CD14-positive monocyte (primary cell): ENCODE measurements around the gene ISCA2. TPM values are rescaled to one million over a fixed set of nuclear protein-coding genes. Genes with fewer than 3 reads are reported as not detected.

Experiments
- DNase-seq, 3 donors: peaks; one replicate each; pipeline ENCODE4 v3.0.0-alpha.2; 2011 to 2022
- H2AFZ ChIP-seq: 2 replicates; pipeline ENCODE4 v1.6.0; 2012; ENCODE audit warnings: mild to moderate bottlenecking, low read depth, low read length, inconsistent platforms; ENCODE audit not compliant: insufficient read depth, poor library complexity, severe bottlenecking
- H3K27ac ChIP-seq, 2 donors: 1 replicate in 1 of 2; 2 replicates in 1 of 2; pipeline ENCODE4 v1.5.1; 2012 to 2013; ENCODE audit warnings: low read length in 2 of 2, control low read depth in 1 of 2, inconsistent platforms in 1 of 2, low read depth in 1 of 2, mild to moderate bottlenecking in 1 of 2
- H3K27me3 ChIP-seq, 2 donors: one replicate each; pipeline versions ENCODE4 v1.6.0 to v1.6.1; 2011 to 2013; ENCODE audit warnings: low read length in 2 of 2; ENCODE audit not compliant: control insufficient read depth in 2 of 2, insufficient read depth in 2 of 2
- H3K36me3 ChIP-seq, 2 donors: replicated peaks in 1 of 2; 1 replicate in 1 of 2; 2 replicates in 1 of 2; pipeline versions ENCODE4 v1.5.1 to v1.6.1; 2012 to 2013; ENCODE audit warnings: low read length in 2 of 2, control low read depth in 1 of 2, inconsistent platforms in 1 of 2, mild to moderate bottlenecking in 1 of 2; ENCODE audit not compliant: insufficient read depth in 2 of 2, control insufficient read depth in 1 of 2
- H3K4me1 ChIP-seq, 2 donors: 1 replicate in 1 of 2; 2 replicates in 1 of 2; pipeline versions ENCODE4 v1.5.1 to v1.6.1; 2012 to 2013; ENCODE audit warnings: low read length in 2 of 2, control low read depth in 1 of 2, inconsistent platforms in 1 of 2, mild to moderate bottlenecking in 1 of 2, moderate library complexity in 1 of 2; ENCODE audit not compliant: insufficient read depth in 2 of 2, control insufficient read depth in 1 of 2
- H3K4me2 ChIP-seq: replicated peaks from 2 replicates; pipeline ENCODE3; 2012; ENCODE audit warnings: low read length, moderate library complexity, mild to moderate bottlenecking; ENCODE audit not compliant: poor library complexity, severe bottlenecking; ENCODE audit errors: extremely low read depth
- H3K4me3 ChIP-seq, 3 experiments: fragments of 200-600 bp in 1 of 3; sonication (generic) in 1 of 3; replicated peaks in 1 of 3; 1 replicate in 2 of 3; 2 replicates in 1 of 3; pipeline ENCODE4 v1.5.1; 2011 to 2013; ENCODE audit warnings: low read length in 3 of 3, mild to moderate bottlenecking in 3 of 3, control low read depth in 2 of 3, low read depth in 2 of 3, inconsistent platforms in 1 of 3, moderate library complexity in 1 of 3
- H3K79me2 ChIP-seq: 2 replicates; pipeline ENCODE4 v1.6.0; 2012; ENCODE audit warnings: mild to moderate bottlenecking, control low read depth, inconsistent platforms, low read length, moderate library complexity; ENCODE audit not compliant: insufficient read depth
- H3K9ac ChIP-seq: 2 replicates; pipeline ENCODE4 v1.6.0; 2017; ENCODE audit warnings: low read length, mild to moderate bottlenecking; ENCODE audit not compliant: insufficient read depth, poor library complexity, severe bottlenecking
- H3K9me3 ChIP-seq, 2 donors: replicated peaks in 1 of 2; 1 replicate in 1 of 2; 2 replicates in 1 of 2; pipeline versions ENCODE4 v1.5.1 to v1.6.1; 2012 to 2013; ENCODE audit warnings: low read length in 2 of 2, control low read depth in 1 of 2; ENCODE audit not compliant: control insufficient read depth in 1 of 2, insufficient read depth in 1 of 2
- H4K20me1 ChIP-seq: 2 replicates; pipeline ENCODE4 v1.6.0; 2012; ENCODE audit warnings: mild to moderate bottlenecking, low read length, control low read depth, moderate library complexity; ENCODE audit not compliant: insufficient read depth
- H3K27ac Mint-ChIP-seq, 7 donors: one replicate each; pipeline ENCODE4 v1.8.0; 2020; ENCODE audit warnings: mild to moderate bottlenecking in 7 of 7, mixed read lengths in 7 of 7, moderate library complexity in 6 of 7, inconsistent platforms in 2 of 7
- H3K27me3 Mint-ChIP-seq, 3 donors: one replicate each; pipeline ENCODE4 v1.8.0; 2021 to 2022; ENCODE audit warnings: low read depth in 3 of 3, mild to moderate bottlenecking in 3 of 3, mixed read lengths in 3 of 3, moderate library complexity in 3 of 3, inconsistent platforms in 1 of 3
- H3K36me3 Mint-ChIP-seq, 2 donors: one replicate each; pipeline ENCODE4 v1.8.0; 2020; ENCODE audit warnings: mixed read lengths in 2 of 2, inconsistent platforms in 1 of 2, mild to moderate bottlenecking in 1 of 2
- H3K4me1 Mint-ChIP-seq: one replicate; pipeline ENCODE4 v1.8.0; 2020; ENCODE audit warnings: mild to moderate bottlenecking, mixed read lengths
- H3K4me3 Mint-ChIP-seq, 2 donors: one replicate each; pipeline ENCODE4 v1.8.0; 2020; ENCODE audit warnings: mild to moderate bottlenecking in 2 of 2, mixed read lengths in 2 of 2, moderate library complexity in 1 of 2
- H3K9me3 Mint-ChIP-seq, 7 donors: one replicate each; pipeline ENCODE4 v1.8.0; 2020 to 2022; ENCODE audit warnings: mixed read lengths in 7 of 7, mild to moderate bottlenecking in 6 of 7, moderate library complexity in 6 of 7, inconsistent platforms in 2 of 7
- WGBS: methylation state at CpG from one replicate; pipeline ENCODE4 v1.1.5; 2013; ENCODE audit warnings: missing lambda C conversion rate; ENCODE audit not compliant: insufficient coverage; 5-methylcytosine and 5-hydroxymethylcytosine counted together
- intact Hi-C, 2 donors: fragments of 100-400 bp; cut with micrococcal nuclease; formaldehyde crosslinking; loops; one replicate each; pipeline versions ENCODE4 v1.15.0 to v1.15.1; 2023
- polyA plus RNA-seq, 3 donors: library from polyadenylated mRNA; depleted of rRNA in 1 of 3; unstranded in 2 of 3; stranded (reverse) in 1 of 3; fragments of 300-500 nt in 2 of 3; fragments of >200 nt in 1 of 3; fragmentation: Illumina TruSeq in 2 of 3; gene quantifications; 1 replicate in 2 of 3; 2 replicates in 1 of 3; pipeline ENCODE4 v1.2.3, GENCODE V29; 2012 to 2021
- TF ChIP-seq, protein P1 (sequence below): fragments of 200-600 bp; IDR thresholded peaks from one replicate; pipeline ENCODE4 v1.8.0; 2022; ENCODE audit warnings: antibody characterized with exemption, mild to moderate bottlenecking

ISCA2 gene
- polyA plus RNA-seq, 3 donors = 6.1 to 61.7 (median 55.9) TPM

DNA sequence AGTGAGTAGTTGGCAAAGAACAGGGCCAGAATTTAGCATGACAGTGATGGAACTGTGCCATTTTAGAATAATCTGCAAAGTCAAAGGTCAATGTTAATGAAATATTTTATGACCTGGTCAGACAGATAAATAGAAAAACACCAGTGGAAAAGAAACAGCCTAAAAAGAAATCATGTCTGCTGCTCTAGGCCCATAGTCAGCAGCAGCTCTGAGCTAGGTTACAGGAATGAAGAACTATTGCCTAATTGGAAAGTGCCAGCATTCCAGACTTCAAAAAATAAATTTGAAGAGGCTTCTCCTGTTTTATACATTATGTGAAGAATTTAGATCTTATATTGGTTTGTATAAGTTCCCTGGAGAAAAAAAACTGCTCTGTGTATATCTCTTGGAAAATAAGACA lies 10.2 kb upstream of the ISCA2 start:
- Histone ChIP-seq H3K4me1 (peaks cover 20 to 31% of the 10 kb centered on the region in 2 donors), H3K4me2 (no peak overlapping the region), H3K4me3 (no peak overlapping the region), H3K27me3 (no peaks in the 10 kb centered on the region), H3K36me3 (peaks cover 75 to 81% of the 10 kb centered on the region in 2 donors), H3K9me3 (no peaks in the 10 kb centered on the region), H2AFZ (no peak overlapping the region), H3K9ac (no peak overlapping the region), H4K20me1 (peaks cover 94% of the 10 kb centered on the region), H3K27ac (no peak overlapping the region), H3K79me2 (peaks cover 27% of the 10 kb centered on the region)
- H3K27me3 Mint-ChIP-seq = peaks cover 0 to 1% (median 0%) of the 10 kb centered on the region in 3 donors
- H3K4me1 Mint-ChIP-seq = peaks cover 30% of the 10 kb centered on the region
- H3K4me3 Mint-ChIP-seq = no peak overlapping the region
- TF ChIP-seq, protein P1, sequence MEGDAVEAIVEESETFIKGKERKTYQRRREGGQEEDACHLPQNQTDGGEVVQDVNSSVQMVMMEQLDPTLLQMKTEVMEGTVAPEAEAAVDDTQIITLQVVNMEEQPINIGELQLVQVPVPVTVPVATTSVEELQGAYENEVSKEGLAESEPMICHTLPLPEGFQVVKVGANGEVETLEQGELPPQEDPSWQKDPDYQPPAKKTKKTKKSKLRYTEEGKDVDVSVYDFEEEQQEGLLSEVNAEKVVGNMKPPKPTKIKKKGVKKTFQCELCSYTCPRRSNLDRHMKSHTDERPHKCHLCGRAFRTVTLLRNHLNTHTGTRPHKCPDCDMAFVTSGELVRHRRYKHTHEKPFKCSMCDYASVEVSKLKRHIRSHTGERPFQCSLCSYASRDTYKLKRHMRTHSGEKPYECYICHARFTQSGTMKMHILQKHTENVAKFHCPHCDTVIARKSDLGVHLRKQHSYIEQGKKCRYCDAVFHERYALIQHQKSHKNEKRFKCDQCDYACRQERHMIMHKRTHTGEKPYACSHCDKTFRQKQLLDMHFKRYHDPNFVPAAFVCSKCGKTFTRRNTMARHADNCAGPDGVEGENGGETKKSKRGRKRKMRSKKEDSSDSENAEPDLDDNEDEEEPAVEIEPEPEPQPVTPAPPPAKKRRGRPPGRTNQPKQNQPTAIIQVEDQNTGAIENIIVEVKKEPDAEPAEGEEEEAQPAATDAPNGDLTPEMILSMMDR = no peak
- intact Hi-C loops = no loop called here
- no peaks in the 10 kb centered on the region for H3K9me3 Mint-ChIP-seq
- no peak overlapping the region for H3K27ac Mint-ChIP-seq
- DNase-seq = no peak
- peaks cover 87 to 89% of the 10 kb centered on the region in 2 donors for H3K36me3 Mint-ChIP-seq

GRCh38 chr14:74486164-74486563 lies 7.4 kb upstream of the ISCA2 start:
- peaks cover 0 to 1% (median 0%) of the 10 kb centered on the region in 3 donors for H3K27me3 Mint-ChIP-seq
- Histone ChIP-seq H3K27ac (no peak overlapping the region), H3K4me3 (no peak overlapping the region), H3K27me3 (no peaks in the 10 kb centered on the region), H3K4me1 (peaks cover 41 to 59% of the 10 kb centered on the region in 2 donors), H3K36me3 (peaks cover 47 to 53% of the 10 kb centered on the region in 2 donors), H3K9me3 (no peaks in the 10 kb centered on the region), H4K20me1 (peaks cover 94% of the 10 kb centered on the region), H3K4me2 (no peak overlapping the region), H3K9ac (no peak overlapping the region), H3K79me2 (peaks cover 46% of the 10 kb centered on the region), H2AFZ (no peak overlapping the region)
- H3K9me3 Mint-ChIP-seq = no peaks in the 10 kb centered on the region
- DNase-seq = no peak
- peaks cover 60 to 61% of the 10 kb centered on the region in 2 donors for H3K36me3 Mint-ChIP-seq
- WGBS = no CpG with 5 or more reads among the region's 3 CpGs
- peaks cover 55% of the 10 kb centered on the region for H3K4me1 Mint-ChIP-seq
- TF ChIP-seq, protein P1 = no peak
- peak overlapping the region in 1 of 7 donors; percentile 36 for H3K27ac Mint-ChIP-seq
- intact Hi-C loops = no loop called here
- H3K4me3 Mint-ChIP-seq = no peak overlapping the region
